Left hindlimb (tissue), 1 donor: ENCODE data around the gene NCBP2L.
"Not testable (repeated sequence)": the region's sequence is repeated elsewhere in the genome, so short reads cannot be mapped to it uniquely, and the experiment has no call there.

Experiments used
- DNase-seq: peaks from one replicate; pipeline ENCODE4 v3.0.0-alpha.2; 2018

The NCBP2L gene

DNA sequence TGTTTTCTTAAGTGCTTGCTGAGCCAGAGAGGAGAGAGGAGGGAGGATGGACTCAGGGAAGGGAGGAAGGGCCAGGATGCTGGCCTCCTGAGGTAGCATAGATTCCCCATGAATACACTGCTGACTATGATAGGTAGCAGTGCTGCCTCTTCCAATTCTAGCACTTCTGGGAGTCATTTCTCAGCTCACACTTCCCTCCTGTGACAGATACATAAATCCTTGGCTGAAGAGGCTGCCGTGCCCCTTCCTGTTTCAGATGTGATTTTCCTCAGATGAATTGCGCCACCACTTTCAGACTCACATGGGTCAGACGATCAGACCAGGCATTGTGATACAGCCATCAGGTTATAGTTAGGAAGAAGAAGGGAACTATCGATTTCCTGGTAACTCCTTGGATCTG lies 24.3 kb upstream of the NCBP2L start:
- DNase-seq = no peak

DNA sequence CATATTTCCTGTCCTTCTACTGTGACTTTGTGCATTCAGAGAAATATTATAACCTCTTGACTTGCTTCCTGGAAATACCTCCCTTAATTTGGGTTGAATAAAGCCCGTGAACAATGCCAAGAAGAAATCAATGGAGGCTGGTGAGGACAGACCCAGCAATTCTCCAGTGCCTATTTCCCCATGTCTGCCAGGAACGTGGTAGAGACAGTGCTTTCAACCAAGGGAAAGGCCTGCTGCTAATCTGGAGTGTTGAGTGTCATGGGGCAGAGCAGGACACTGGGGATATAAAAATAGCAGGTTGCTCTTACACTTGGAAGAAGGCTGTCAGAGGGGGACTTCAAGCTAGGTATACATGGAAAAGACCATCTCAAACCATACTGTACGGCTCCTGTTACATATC lies 21.8 kb upstream of the NCBP2L start:
- no peak for DNase-seq

DNA sequence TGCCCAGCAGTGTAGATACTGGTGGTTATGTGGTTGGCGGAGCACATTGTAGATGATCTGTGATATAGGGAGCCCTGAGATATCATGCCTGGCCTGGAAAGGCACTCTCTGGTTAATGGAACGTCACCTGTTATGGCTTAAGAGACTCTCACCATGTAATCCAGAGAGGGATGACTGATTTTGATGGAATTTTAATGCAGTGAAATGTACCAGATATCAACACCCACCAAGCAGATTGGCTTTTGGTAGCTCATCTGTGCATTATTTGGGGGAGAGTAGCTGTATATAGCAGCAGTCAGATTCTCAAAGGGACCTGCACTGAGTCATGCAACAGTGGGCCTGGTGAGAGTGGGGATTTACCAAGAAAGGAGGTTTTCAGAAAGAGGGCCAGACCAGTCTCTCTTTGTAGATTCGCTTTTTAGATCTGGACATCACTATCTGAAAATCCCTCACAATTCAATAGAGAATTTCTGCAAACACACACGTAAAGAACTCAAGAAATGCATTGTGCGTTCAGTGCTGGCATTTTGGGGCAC lies 19.2 kb upstream of the NCBP2L start:
- DNase-seq = no peak

DNA sequence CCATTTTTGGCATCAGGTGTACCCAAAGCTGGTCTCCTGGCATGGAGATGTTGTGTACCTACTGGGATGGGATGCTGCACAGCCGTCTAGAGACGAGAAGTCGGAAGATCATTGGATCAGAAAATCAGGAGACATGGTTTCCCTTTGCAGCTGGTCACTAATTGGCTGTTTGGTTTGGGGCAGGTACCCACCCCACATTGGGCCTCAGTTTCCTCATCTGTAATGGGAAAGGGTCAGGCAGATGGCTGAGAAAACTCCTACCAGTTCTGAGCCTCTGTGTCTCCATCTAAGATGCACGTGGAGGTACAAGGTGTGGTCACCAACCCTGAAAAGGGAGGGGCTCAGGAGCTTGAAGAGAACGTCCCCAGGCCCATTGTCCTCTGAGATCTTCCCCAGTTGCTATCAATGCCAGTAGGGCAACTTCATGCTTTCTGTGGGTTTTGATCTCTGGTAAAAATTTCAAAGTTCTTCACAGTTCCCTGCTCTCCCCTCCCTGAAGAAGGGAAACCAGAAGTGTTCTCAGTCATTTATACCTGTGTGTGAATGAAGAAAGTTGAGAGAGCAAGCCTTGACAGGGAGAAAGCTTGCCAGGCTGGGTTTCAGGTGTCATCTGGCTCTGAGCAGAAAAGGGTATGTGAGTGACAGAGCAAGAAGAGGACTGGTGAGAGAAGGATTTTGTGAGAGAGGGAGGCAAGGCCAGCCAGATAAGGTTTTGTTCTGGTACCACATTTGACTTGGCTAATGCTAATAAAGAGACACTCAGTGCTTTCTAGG lies 17.0 kb upstream of the NCBP2L start:
- DNase-seq = no peak

DNA sequence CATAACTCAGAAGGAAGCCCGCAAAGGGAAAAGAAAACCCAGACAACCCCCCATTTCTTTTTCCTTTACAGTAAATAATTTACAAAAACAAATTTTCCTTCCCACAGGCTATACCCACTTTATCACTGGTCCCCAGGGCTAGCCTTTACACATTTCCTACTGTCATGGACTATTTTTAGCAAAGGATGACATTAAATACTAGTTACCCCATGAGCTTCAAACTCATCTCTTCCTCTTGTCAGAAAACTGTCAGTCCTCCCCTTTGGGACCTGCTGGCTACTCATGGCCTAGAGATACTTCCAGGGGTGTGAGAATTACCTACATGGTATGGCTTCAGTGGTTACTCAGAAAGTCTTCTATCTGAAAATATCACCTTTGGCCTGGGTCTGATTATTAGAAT lies 13.9 kb upstream of the NCBP2L start:
- DNase-seq = no peak

DNA sequence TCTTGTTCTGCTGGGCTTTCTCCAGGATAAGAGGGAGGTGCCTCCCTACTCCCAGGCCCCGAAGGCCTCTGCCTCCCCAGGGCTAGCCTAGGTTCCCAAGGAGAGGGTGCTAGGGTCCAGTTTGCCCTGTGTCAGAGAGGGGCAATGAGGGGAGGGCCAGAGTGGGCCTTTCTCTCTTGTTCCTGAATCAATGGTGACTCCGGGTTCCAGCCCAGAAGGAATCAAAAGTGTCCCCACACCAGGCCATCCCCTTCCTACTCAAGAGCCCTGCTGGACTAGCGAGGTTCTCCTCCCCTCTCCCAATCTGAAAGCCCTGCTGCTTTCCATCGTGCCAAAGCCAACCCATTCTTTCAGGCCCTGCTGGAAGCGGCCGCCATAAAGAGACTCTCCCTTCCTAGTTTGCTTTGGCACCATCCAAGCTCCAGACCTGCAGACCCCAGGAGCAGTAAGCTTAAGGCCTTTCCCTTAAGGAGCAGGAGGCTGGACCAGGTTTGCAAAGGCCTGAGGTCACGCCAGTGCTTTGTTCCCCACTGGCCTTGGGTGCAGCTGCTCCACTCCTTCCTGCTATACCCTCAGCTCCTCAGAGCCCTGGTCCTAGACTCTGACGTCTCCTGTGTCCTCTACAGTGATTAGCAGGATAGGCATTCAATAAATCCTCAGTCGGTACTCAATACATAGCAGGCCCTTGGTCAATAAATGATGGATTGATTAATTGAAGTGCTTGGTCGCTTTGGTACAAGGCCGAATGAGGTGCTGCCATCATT lies 12.5 kb upstream of the NCBP2L start:
- DNase-seq = no peak

DNA sequence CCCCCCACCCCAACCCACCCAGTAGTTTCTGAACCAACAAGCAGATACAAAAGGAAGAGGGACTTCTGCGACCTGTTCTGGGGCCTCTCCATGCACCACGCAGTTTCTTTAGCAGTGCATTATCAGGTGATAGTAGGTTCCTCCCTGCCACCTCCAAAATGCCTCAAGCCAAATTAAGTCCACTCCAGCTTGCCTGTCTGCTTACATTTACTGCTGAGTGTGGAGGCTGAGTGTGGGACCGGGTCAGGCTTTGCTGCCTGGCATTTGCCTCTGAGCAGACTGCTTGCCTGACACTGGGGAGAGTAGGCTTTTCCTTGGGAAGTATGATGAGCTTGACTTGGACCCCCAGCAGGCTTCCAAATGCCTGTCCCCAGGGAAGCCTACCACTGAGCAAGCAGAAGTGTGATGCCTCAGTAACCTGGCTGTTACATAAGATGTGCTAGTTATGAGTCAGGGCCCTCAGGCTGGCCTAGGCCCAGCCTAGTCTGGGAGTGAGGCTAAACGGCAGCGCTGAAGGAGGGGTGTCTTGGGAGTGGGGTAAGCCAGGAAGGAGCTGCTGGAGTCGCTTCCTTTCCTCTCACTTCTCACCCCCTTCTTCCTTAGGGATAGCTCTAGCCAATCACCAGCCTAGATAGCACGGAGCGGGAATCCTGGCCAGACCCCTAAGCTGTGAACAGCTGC lies 10.9 kb upstream of the NCBP2L start:
- DNase-seq = no peak

DNA sequence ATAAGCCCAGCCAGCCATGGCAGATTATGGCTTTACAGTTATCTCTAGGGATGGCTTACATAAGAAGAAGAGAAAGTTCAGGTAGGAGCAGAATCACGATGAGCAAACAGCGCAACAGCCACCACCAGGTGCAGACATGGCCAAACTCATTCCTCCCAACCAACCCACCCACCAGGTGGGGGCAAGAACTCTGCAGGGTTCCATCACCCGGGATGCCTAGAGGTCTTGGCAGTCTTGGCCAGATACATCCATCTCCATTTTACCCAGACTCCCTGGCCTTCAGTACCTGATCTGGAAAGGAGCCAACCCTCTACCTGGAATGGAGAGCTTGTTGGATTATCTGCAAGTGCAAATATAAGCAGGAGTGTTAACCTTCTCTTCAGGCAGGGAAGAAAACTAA lies 9.5 kb upstream of the NCBP2L start:
- DNase-seq = no peak

DNA sequence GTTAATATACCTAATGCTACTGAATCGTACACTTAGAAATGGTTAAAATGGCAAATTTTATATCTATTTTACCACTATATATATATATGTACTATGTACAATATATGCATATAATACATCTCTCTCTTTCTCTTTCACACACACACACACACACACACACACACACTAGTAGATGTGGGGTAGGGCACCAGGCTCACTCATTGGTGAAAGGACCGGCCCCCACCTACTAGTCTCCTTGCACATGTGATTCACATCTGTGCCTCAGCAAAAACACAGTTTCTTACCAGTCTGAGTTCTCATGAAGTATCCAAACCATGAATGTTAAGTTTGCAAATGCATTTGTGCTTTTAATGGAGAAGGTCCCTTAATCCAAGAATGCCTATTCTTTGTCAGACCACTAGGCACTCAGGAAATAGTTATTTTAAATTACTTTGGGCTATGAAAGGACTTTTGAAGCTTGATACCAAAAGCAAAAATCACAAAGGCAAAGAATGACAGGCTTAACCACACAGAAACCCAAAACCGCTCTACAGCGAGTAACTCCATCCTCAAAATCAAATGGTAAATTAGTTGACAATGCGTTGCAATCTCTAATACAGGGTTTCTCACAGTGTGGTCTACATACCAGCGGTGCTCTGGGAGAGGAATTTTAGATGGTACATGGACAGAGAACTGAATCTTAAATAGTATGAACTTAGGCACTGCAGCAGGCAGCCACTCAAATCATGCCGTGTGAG lies 7.8 kb upstream of the NCBP2L start:
- DNase-seq = no peak

DNA sequence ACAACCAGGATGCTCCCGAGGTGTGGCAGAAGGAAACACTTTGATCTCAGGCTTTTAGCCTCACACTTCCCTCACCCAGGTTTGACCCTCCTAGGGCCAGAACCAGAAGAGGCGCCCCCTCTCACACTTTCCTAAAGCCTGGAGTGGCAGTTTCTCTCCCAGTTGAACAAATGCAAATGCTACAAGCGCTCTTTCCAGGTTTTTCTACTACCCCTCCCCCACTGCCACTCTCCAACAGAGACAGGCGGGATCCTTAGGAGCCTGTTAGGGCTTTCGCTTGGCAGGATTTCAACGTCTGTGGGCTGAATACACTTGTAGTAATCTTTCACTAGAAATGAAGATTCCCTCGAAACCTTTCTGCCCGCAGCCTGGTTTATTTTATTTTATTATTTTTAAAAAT lies 4.3 kb upstream of the NCBP2L start:
- no peak for DNase-seq

DNA sequence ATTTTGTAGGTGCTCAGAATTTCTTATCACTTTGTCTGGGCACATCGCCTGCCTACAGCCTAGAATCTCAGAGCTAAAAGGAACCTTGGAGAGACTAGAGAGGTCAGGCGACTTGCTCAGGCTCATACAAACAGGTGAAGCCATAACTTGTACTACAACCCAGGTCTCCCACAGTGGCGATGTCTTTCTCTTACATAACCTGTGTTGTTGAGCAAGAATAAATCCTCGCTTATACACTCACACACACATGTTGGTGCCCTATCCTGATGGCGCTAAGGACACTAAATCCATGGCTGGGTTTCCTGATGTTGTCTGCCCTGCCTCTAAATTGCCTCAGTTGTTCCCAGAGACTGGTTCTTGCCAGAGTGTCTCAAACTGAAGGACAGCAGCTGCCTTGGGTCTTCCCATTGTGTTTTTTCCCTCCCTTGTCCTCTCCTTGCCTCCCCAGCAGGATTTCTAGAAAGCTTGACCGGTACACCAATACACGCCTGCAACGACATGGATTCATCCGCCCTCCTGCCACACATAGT lies 3.6 kb upstream of the NCBP2L start:
- no peak for DNase-seq

DNA sequence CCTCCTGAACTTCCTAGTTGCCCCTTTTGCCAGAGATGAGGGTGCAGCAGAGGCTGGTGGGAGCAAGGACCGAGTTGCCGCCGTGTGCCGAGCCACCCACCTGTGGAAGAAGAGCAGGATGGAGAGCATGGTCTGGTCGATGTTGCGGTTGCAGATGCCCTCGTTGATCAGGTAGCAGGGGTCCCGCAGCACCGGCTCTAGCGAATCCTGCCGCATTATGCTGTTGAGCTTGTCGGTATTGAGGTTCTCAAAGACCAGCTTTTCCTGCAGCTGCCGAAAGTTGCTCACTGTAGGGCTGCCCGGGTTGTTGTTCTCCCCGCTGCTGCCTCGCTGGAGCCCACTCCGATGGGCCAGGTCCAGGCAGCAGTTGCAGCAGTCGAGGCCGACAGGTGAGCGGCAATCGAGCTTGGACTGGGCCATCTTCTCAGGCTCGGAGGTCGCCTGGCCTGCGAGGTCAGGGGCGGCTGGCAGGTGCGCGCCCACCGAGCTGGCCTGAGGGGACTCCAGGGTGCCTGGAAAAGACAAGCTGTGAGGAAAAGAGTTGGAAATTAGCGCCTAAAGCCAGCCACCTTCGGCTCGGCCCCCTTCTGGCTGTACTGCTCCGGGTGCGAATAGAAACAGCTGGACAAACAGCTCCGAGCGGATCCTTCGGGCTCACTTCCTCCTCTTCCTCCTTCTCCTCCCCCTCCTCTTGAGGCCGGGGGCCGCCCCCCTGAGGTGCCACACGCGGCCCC lies 2.4 kb upstream of the NCBP2L start:
- DNase-seq = no peak

DNA sequence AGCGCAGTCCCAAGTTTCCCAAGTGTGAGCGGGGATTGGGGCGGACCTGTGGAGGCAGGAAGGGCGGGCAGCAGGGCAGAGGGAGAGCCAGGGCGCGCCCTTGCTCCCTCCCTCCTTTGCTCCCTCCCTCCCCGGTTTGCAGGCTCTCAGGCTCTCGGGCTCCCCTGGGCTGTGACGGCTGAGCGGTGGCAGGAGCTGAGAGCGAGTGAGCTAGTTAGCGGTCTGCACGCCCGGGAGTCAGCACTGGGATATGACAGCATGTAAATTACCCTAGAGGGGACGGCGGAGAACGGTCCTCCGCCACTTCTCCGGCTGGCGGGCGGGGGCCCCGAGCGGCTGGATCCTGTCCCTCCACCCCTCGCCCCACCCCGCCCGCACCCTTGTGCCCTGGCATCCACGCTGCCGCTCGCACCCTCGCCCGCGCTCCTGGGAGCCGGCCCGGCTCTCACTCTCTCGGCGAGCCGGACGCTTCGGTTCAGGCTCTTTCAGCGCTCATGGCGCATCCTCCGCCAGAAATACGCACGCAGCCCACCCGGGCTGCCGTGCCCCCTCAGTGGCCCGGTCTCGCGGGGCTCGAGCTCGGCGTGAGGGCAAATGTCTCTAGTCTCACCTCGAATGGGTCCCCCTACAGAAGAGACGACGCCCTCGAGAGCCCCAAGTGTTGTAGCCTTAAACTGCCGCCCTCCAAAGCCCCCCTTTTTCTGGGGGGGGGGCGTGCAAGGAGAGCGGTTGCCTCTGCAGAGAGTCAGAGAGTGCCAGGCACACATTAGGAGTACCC lies 1.6 kb upstream of the NCBP2L start, which contains the start of gene TSC22D3:
TSS of gene TSC22D3 (minus strand) at position 54 of the 778 bp plus-strand sequence. CDS start 368 bp downstream, outside the sequence.
- DNase-seq = peak; percentile 78

DNA sequence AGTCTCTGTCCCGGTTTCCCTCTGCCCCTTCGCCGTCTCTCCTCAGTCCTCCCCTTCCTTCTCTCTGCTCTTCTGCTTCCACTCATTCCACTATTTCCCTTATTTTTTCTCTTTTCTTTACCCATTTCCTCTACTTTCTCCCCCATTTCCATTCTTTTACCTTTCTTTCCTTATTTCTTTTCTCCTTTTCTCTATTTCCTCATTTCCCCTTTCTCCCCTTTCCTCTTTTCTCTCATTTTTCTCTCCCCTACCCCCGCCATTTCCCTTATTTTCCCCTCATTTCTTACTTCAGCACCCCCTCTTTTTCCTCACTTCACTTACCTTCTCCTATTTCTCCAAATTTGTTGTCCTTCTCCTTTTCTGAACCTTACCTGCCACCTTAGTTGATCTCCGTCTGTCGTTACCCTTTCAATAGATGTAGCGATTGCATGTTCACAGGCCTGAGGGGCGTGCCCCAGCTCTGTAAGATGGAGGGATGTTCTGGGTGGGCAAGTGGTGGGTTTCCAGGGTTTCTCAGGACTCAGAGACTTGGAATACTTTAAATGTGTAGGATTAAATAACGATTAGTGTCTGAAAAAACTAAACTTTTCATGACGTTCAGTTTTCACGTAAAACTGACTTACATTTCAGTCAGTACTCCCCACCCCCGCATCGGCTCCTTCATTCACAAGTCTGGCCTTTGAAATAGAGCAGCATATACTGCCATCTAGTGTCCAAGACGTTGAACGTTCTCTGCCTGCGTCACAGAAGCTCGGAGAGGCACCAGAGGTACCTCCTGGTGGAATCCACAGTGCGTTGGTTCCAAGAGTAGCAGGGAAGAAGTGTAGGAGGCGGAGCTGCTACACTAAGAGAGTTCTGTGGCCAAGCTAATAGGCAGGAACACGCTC lies 641 bp upstream of the NCBP2L start:
- DNase-seq = peak; percentile 84

DNA sequence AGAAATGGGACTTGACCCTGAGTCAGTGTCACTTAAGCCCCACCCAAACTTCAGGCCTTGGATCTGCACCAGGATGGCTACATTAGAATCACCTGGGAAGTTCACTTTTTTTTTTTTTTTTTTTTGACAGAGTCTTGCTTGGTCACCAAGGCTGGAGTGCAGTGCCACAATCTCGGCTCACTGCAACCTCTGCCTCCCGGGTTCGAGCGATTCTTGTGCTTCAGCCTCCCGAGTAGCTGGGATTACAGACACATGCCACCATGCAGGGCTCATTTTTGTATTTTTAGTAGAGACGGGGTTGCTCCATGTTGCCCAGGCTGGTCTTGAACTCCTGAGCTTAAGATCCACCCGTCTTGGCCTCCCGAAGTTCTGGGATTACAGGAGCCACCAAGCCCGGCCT lies 3.0 kb downstream of the NCBP2L start:
- no peak for DNase-seq

DNA sequence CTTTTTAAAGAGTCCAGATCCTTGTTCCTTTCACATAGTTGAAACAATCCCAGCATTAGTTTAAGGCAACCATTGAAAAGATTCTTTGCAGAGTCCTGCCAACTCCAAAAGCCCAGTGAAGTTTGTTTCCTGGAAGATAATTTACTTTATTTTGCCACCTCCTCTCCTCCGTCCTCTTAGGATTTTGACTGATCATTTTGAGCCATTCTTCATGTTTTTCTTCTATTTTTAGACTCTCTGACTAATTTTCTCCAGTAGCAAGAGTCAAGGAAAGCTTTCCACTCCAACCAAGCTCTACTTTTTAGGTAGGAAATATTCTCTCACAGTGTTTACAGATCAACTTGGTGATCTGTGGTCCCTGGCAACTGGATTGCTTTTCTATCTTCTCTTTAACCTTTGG lies 10.3 kb downstream of the NCBP2L start:
- DNase-seq = no peak

DNA sequence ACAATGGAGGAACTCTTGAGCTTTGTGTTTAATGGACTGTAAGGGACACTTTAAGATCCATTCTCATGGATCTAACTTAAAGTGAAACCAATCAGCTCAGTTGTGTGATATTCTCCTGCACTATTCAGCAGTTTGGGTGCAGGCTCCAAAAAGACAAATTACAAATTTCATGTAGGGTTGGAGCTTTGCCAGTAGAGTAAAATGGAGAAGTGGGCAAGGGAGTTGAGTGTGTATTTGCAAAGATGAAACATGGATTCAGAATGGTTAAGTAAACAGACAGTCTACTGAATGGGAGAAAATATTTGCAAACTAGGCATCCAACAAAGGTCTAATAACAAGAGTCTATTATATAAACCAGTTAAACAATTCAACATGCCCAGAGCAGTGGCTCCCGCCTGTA lies 26.9 kb downstream of the NCBP2L start:
- no peak for DNase-seq

DNA sequence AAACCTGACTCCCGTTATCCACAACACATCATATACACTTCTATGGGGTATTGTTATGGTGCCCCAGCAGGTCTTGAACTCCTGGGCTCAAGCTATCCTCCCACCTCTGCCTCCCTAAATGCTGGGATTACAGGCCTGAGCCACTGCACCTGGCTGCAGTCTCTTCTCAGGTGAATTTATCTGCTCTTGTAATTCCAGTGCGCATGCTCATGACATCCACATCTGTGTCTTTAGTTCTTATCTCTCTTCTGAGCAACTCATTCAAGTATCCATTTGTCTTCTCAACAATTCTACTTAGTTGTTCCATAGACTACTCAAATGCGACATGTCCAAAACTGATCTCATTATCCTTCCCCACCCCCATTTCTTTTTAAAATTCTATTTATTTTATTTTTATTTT lies 27.6 kb downstream of the NCBP2L start:
- DNase-seq = no peak

DNA sequence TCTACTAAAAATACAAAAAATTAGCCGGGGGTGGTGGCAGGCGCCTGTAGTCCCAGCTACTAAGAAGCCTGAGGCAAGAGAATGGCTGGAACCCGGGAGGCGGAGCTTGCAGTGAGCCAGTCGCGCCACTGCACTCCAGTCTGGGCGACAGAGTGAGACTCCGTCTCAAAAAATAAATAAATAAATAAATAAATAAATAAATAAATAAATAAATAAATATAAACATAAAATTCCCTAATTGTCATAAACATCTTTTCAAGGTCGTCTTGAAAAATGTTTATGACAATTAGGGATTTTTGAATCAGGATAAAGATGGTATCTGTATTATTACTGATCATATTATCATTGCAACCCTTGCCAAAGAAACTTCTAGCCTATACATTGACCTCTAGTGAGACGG lies 32.5 kb downstream of the NCBP2L start:
- DNase-seq = not testable (repeated sequence)
